MM.1S (cell line): ENCODE results near the gene FOXC1.

Source experiments
- DNase-seq: peaks from one replicate; pipeline ENCODE4 v3.0.0-alpha.2; 2015
- H2AFZ ChIP-seq: fragments of 300-600 bp; sonication (generic); 2 replicates; pipeline ENCODE4 v1.6.0; 2016; ENCODE audit warnings: antibody characterized with exemption, low read length
- H3F3A ChIP-seq: fragments of 300-600 bp; sonication (generic); 2 replicates; pipeline ENCODE4 v1.6.1; 2016; ENCODE audit warnings: mild to moderate bottlenecking, antibody characterized with exemption, low read length, moderate library complexity, mixed read lengths; ENCODE audit not compliant: insufficient read depth
- H3K27ac ChIP-seq: fragments of 300-600 bp; sonication (generic); 2 replicates; pipeline ENCODE4 v1.5.1; 2016; ENCODE audit warnings: mild to moderate bottlenecking, low read length
- H3K27me3 ChIP-seq: fragments of 300-600 bp; sonication (generic); replicated peaks from 2 replicates; pipeline ENCODE4 v1.6.0; 2016; ENCODE audit warnings: low read length; ENCODE audit not compliant: insufficient read depth
- H3K36me3 ChIP-seq: fragments of 300-600 bp; sonication (generic); replicated peaks from 2 replicates; pipeline ENCODE4 v1.6.1; 2016; ENCODE audit warnings: mild to moderate bottlenecking, low read length, mixed read lengths; ENCODE audit not compliant: insufficient read depth
- H3K4me1 ChIP-seq: fragments of 300-600 bp; sonication (generic); 2 replicates; pipeline ENCODE4 v1.6.1; 2016; ENCODE audit warnings: low read length, mixed read lengths
- H3K4me2 ChIP-seq: fragments of 300-600 bp; sonication (generic); 2 replicates; pipeline ENCODE4 v1.6.0; 2016; ENCODE audit warnings: low read depth, low read length
- H3K4me3 ChIP-seq: fragments of 300-600 bp; sonication (generic); 2 replicates; pipeline ENCODE4 v1.5.1; 2016; ENCODE audit warnings: low read length, mixed read lengths
- H3K79me2 ChIP-seq: fragments of 300-600 bp; sonication (generic); 2 replicates; pipeline ENCODE4 v1.6.1; 2016; ENCODE audit warnings: mixed run types, low read length, mixed read lengths
- H3K9ac ChIP-seq: fragments of 300-600 bp; sonication (generic); 2 replicates; pipeline ENCODE4 v1.6.1; 2016; ENCODE audit warnings: low read length, mixed read lengths
- H3K9me2 ChIP-seq: fragments of 300-600 bp; sonication (generic); replicated peaks from 2 replicates; pipeline ENCODE4 v1.6.1; 2016; ENCODE audit warnings: mild to moderate bottlenecking, low read length, mixed read lengths; ENCODE audit not compliant: insufficient read depth
- H3K9me3 ChIP-seq: fragments of 300-600 bp; sonication (generic); replicated peaks from 2 replicates; pipeline ENCODE4 v1.6.1; 2016; ENCODE audit warnings: mild to moderate bottlenecking, low read length, mixed read lengths; ENCODE audit not compliant: insufficient read depth
- H4K20me1 ChIP-seq: fragments of 300-600 bp; sonication (generic); 2 replicates; pipeline ENCODE4 v1.6.1; 2016; ENCODE audit warnings: mild to moderate bottlenecking, low read length, moderate library complexity, mixed read lengths; ENCODE audit not compliant: insufficient read depth
- CTCF ChIP-seq: fragments of 300-600 bp; sonication (generic); IDR thresholded peaks from 2 replicates; pipeline ENCODE4 v1.5.1; 2016; ENCODE audit warnings: antibody characterized with exemption, low read length, mixed read lengths
- EZH2 ChIP-seq: fragments of 300-600 bp; sonication (generic); optimal IDR thresholded peaks from 2 replicates; pipeline ENCODE3; 2017; ENCODE audit warnings: low read depth, mild to moderate bottlenecking, antibody characterized with exemption, low read length, mixed read lengths
- EZH2phosphoT487 ChIP-seq: fragments of 300-600 bp; sonication (generic); IDR thresholded peaks from 2 replicates; pipeline ENCODE4 v1.6.1; 2018; ENCODE audit warnings: antibody characterized with exemption, low read length

The FOXC1 gene

GRCh38 chr6:1577896-1578745, 31.6 kb upstream of the FOXC1 start:
- Histone ChIP-seq H3K9me2 (no peaks in the 10 kb centered on the region), H3K9ac (no peak overlapping the region), H3K27me3 (no peaks in the 10 kb centered on the region), H3K9me3 (no peaks in the 10 kb centered on the region), H3K4me3 (no peak overlapping the region), H3K4me2 (no peak overlapping the region), H3K4me1 (no peaks in the 10 kb centered on the region), H3K36me3 (no peaks in the 10 kb centered on the region), H3F3A (no peaks in the 10 kb centered on the region), H3K27ac (no peak overlapping the region), H3K79me2 (no peaks in the 10 kb centered on the region), H2AFZ (no peak overlapping the region), H4K20me1 (no peaks in the 10 kb centered on the region)
- TF ChIP-seq CTCF (no peak), EZH2phosphoT487 (no peak), EZH2 (no peak)
- DNase-seq = no peak

GRCh38 chr6:1579096-1579495, 30.6 kb upstream of the FOXC1 start:
- Histone ChIP-seq H3K79me2 (no peaks in the 10 kb centered on the region), H3K9me2 (no peaks in the 10 kb centered on the region), H3K27me3 (no peaks in the 10 kb centered on the region), H3K36me3 (no peaks in the 10 kb centered on the region), H3K4me2 (no peak overlapping the region), H3K27ac (no peak overlapping the region), H3K4me3 (no peak overlapping the region), H3K4me1 (no peaks in the 10 kb centered on the region), H3F3A (no peaks in the 10 kb centered on the region), H2AFZ (no peak overlapping the region), H3K9ac (no peak overlapping the region), H3K9me3 (no peaks in the 10 kb centered on the region), H4K20me1 (no peaks in the 10 kb centered on the region)
- no peak for TF ChIP-seq CTCF
- TF ChIP-seq EZH2phosphoT487 = no peak
- TF ChIP-seq EZH2 = no peak
- no peak for DNase-seq

- Histone ChIP-seq H3K9me2 (no peaks in the 10 kb centered on the region), H3K79me2 (no peaks in the 10 kb centered on the region), H3K36me3 (no peaks in the 10 kb centered on the region), H3K9ac (no peak overlapping the region), H3K9me3 (no peaks in the 10 kb centered on the region), H4K20me1 (no peaks in the 10 kb centered on the region), H3F3A (no peaks in the 10 kb centered on the region), H2AFZ (no peak overlapping the region), H3K4me3 (no peak overlapping the region), H3K4me1 (no peaks in the 10 kb centered on the region), H3K27me3 (no peaks in the 10 kb centered on the region), H3K4me2 (no peak overlapping the region), H3K27ac (no peak overlapping the region)
- no peak for DNase-seq
- TF ChIP-seq CTCF = no peak
- no peak for TF ChIP-seq EZH2phosphoT487
- no peak for TF ChIP-seq EZH2
Observed at GRCh38 chr6:1580109-1580508, 29.6 kb upstream of the FOXC1 start.
